Activated naive CD8-positive, alpha-beta T cell (primary cell): ENCODE results near the gene AOPEP.

Source experiments
- H3K27ac Mint-ChIP-seq: one replicate; pipeline ENCODE4 v1.8.0; 2021; ENCODE audit warnings: mixed read lengths
- H3K27me3 Mint-ChIP-seq: one replicate; pipeline ENCODE4 v1.8.0; 2021; ENCODE audit warnings: mixed read lengths
- H3K36me3 Mint-ChIP-seq: one replicate; pipeline ENCODE4 v1.8.0; 2021; ENCODE audit warnings: mixed read lengths
- H3K4me1 Mint-ChIP-seq: one replicate; pipeline ENCODE4 v1.8.0; 2021; ENCODE audit warnings: low read depth, mixed read lengths
- H3K4me3 Mint-ChIP-seq: one replicate; pipeline ENCODE4 v1.8.0; 2021; ENCODE audit warnings: mild to moderate bottlenecking, mixed read lengths
- H3K9me3 Mint-ChIP-seq: one replicate; pipeline ENCODE4 v1.8.0; 2021; ENCODE audit warnings: low read depth, mixed read lengths

AOPEP gene

DNA sequence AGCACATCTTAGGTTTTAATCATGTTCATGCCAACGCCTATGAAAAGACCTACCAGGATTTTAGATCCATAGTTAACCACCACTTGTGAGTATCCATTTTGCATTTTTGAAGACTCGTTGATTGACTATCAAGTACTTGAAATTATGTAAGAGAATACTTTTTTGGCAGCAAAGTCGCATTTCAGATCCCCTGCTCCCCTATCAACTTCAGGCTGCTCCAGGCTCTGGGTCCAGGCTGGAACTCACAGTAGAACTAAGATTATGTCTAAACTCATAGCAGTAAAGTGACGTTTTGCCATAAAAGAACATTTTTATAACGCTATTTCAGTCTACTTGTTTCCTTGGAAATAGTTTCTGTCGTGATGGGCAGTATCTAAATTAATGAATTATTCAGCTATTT, 323.3 kb downstream of the AOPEP start:
- peaks cover 15% of the 10 kb centered on the region for H3K27me3 Mint-ChIP-seq

DNA sequence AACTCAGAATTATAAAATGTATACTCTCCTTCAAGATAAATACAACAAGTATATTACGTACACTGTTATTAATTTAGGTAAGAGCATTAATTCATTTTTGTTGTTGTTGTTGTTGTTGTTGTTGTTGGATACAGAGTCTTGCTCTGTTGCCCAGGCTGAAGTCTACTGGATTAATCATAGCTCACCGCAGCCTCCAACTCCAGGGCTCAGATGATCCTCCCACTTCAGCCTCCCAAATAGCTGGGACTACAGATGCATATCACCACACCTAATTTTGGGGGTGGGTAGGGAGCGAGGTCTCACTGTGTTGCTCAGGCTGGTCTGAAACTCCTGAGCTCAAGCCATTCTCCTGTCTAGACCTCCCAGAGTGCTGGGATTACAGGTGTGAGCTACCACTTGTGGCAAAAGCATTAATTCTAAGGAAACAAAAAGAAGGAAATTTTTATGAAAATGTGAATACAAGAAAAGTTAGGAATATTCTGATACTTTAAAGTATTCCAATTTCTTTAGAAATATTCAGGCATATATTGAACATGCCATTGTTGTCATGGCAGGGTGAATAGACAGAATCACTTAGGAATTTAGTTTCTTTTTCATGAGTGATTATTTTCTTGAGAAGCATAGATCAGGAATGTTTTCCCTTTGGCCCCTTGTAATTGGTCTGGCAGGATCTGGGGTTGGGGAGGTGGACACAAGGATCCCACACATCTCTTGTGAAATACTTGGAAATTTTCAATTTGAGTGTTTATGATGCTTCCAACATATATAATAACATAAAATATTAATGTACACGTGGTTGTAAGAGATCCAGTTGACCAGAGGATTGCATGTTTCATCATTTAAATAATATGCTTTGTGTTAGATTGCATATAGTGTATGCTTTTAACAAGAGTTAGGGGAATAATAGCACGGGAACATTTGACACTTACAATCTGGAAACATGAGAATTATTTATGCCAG, 327.4 kb downstream of the AOPEP start:
- Mint-ChIP-seq H3K4me3 (no peak overlapping the region), H3K9me3 (no peaks in the 10 kb centered on the region), H3K27ac (no peak overlapping the region), H3K27me3 (peaks cover 11% of the 10 kb centered on the region), H3K4me1 (peaks cover 3% of the 10 kb centered on the region), H3K36me3 (peaks cover 2% of the 10 kb centered on the region)

More for the DNA sequence above, 323.3 kb downstream of the AOPEP start:
- Mint-ChIP-seq H3K4me3 (no peak overlapping the region), H3K27ac (no peak overlapping the region), H3K4me1 (peaks cover 8% of the 10 kb centered on the region), H3K9me3 (no peaks in the 10 kb centered on the region), H3K36me3 (peaks cover under 1% of the 10 kb centered on the region)

DNA sequence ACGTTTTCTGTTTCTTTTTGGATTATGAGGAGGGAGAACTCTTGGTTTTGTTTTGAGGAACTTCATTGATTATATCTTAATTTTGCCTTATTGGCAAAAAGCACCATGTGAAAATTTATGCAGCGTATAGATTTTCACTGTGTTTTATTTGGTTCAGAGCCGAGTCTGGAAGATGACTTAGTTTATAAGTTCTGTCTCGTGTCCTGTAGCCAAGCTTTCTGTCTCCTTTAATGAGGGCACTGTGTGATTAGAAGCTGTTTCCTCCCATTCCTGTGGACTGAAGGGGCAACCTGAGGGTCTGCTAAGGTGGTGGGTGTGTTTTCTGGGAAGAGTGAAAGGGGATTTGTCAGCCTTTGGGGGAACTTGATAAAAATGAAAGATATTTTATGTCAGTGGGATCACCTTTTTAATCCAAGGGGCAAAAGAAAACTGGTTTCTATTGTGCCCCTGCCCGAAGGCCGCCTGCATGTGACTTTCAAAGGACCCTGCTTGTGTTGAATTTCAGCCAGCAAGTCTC, 328.9 kb downstream of the AOPEP start:
- Mint-ChIP-seq H3K9me3 (no peaks in the 10 kb centered on the region), H3K36me3 (peaks cover 2% of the 10 kb centered on the region), H3K27me3 (peaks cover 3% of the 10 kb centered on the region), H3K4me1 (no peaks in the 10 kb centered on the region), H3K4me3 (no peak overlapping the region), H3K27ac (no peak overlapping the region)

DNA sequence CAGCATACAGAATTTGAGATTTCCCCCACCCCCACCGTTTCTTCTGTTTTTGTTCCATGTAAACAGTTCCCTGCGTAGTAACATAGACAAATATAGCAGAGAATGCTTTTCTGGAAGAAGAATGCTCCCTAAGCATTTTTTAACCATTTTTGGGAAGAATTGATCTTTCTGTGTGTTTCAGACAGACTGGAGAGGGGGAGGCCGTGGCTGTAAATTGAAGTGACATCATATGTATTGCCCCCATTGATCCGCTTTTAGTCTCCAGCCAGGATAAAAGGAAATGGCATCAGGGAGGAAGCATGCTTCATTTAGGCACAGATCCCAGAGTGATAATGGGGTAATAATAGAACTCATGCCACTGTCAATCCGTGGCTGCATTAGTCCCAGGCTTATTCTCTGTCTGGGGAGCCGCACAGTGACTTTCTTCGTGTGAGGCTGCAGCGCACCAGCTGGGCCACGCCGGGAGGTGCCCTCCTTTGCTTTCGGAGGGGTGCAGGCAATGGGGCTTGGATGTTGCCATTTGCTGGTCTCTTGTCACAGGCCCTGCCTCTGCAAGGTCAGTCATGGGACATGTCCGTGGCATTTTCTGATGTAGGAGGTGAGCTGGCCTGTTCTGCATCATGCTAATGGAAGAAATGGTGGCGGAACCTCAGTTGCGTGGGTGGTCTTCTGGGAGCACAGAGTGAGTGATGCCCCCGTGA, 329.5 kb downstream of the AOPEP start:
- peaks cover 4% of the 10 kb centered on the region for H3K36me3 Mint-ChIP-seq
- H3K9me3 Mint-ChIP-seq: no peaks in the 10 kb centered on the region
- no peaks in the 10 kb centered on the region for H3K4me1 Mint-ChIP-seq
- no peak overlapping the region for H3K27ac Mint-ChIP-seq
- H3K4me3 Mint-ChIP-seq: no peak overlapping the region
- no peaks in the 10 kb centered on the region for H3K27me3 Mint-ChIP-seq

DNA sequence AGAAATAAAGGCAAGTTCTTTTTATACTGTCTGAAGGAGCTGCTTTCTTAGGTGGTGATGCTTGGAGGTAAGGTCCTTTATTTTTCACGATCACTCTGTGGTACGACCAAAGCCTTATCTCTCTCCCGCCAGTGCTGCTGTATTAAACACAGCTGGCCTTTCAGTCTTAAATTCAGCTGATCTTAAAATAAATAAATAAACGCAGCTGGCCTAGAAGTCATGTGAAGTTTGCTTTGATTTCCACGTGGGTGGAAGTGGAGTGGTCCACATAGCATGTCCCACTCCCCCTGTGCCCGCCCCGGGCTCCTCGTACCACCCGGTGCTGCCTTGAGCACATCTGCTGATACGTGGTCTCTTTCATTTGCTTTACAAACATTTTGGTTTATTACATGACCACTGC, 330.6 kb downstream of the AOPEP start:
- no peaks in the 10 kb centered on the region for H3K27me3 Mint-ChIP-seq
- no peaks in the 10 kb centered on the region for H3K9me3 Mint-ChIP-seq
- H3K27ac Mint-ChIP-seq: no peak overlapping the region
- no peaks in the 10 kb centered on the region for H3K4me1 Mint-ChIP-seq
- H3K36me3 Mint-ChIP-seq: peaks cover 4% of the 10 kb centered on the region
- H3K4me3 Mint-ChIP-seq: no peak overlapping the region

DNA sequence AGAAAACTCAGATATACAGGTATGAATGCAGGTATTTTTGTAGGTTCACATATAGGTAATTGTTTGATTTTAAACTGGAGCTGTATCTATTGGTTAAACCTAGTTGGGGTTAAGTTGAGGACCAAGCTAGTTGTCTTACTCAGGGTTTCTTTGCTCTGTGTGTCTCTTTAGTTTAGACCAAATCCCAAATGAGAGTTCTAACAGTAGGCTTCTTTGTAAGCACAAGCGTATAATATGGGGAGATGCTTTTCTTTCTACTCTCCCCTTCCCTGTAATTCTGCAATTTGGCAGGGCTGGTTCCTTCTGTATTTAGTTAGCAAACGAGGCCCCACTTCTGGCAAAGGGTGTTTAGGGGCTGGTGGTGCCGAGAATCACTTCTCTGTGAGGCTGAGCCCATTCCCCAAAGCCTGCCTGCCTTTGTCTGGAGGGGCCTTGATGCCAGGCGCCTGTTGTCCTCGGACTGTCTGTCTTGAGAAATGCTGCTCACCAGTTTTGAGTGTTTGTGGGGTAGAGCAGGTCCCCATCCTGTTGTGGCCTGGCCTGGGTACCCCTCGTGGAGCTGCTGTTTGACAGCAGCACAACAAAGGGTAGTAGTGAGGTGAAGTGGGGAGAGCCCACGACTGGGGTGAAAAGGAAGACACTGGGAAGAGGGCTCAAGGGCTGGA, 331.8 kb downstream of the AOPEP start:
- no peak overlapping the region for H3K4me3 Mint-ChIP-seq
- H3K27me3 Mint-ChIP-seq: no peaks in the 10 kb centered on the region
- H3K9me3 Mint-ChIP-seq: no peaks in the 10 kb centered on the region
- peaks cover 7% of the 10 kb centered on the region for H3K36me3 Mint-ChIP-seq
- H3K27ac Mint-ChIP-seq: no peak overlapping the region
- H3K4me1 Mint-ChIP-seq: no peaks in the 10 kb centered on the region

DNA sequence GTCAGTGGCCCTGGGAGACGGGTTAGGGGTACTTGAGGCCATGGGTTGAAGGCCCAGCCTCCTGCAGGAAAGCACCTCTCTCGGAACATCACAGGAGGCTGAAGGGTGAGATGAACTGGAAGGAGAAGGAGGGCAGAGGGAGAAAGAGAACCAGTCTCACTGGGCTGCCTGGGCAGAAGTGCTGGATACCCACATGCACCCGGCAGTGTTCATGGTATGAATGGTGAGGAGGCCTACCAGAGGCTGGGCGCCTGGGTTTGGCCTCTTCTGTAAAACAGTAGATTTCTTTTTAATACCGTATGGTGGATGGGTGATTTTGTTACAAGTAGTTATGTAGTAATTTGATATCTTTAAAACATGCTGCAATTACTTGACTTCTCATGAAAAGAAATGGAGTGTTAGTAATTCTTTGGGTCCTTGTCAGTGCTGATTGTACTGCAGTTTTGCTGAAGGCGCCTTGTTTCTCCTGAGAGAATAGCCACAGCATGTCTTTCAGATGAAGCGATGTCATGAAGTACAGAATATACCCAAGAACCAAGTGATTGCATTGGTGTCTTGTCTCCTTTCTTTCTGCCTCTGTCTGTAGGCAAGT, 332.4 kb downstream of the AOPEP start:
- Mint-ChIP-seq H3K4me1 (no peaks in the 10 kb centered on the region), H3K27ac (no peak overlapping the region), H3K36me3 (peaks cover 7% of the 10 kb centered on the region), H3K4me3 (no peak overlapping the region), H3K27me3 (no peaks in the 10 kb centered on the region), H3K9me3 (no peaks in the 10 kb centered on the region)

DNA sequence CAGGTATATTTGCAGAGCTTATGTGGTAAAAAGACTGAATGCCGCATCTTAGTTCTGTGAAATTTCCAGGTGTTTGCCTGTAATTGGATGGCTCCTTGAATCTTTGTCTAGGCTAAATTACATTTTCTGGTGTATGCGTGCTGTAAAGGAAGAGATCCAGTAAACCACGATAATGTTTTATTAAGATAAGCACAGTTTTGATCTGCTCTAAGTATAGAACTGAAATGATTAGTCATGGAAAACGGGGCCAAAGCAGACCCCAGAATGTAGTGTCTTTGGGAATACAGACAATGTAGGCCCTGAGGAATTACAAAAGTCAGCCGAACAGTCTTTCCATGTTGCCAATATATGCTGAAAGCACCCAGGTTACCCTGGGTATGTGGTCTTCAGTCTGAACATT, 333.7 kb downstream of the AOPEP start:
- H3K27me3 Mint-ChIP-seq: no peaks in the 10 kb centered on the region
- peaks cover 7% of the 10 kb centered on the region for H3K36me3 Mint-ChIP-seq
- H3K4me1 Mint-ChIP-seq: no peaks in the 10 kb centered on the region
- H3K4me3 Mint-ChIP-seq: no peak overlapping the region
- H3K9me3 Mint-ChIP-seq: no peaks in the 10 kb centered on the region
- no peak overlapping the region for H3K27ac Mint-ChIP-seq

DNA sequence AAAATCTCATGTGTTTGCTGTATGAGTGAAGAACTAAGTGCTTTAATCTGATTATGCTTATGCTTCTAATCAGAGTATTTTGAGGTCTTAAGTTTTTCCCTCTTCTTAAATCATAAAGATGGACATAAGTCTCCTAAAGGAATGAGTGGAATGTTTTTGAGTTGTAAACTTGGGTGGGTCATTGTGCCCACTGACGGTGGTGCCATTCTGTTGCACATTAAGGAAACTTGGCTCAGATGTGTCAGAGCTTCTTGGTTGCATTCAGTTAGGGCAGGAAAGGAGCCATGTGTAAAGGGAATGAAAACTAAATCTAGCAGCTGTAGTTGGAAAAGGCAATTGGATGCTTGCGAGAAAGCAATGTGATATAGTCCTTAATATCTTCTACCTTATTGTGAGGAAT, 334.4 kb downstream of the AOPEP start:
- Mint-ChIP-seq H3K9me3 (no peaks in the 10 kb centered on the region), H3K36me3 (peaks cover 7% of the 10 kb centered on the region), H3K4me3 (no peak overlapping the region), H3K27me3 (no peaks in the 10 kb centered on the region), H3K4me1 (no peaks in the 10 kb centered on the region), H3K27ac (no peak overlapping the region)

DNA sequence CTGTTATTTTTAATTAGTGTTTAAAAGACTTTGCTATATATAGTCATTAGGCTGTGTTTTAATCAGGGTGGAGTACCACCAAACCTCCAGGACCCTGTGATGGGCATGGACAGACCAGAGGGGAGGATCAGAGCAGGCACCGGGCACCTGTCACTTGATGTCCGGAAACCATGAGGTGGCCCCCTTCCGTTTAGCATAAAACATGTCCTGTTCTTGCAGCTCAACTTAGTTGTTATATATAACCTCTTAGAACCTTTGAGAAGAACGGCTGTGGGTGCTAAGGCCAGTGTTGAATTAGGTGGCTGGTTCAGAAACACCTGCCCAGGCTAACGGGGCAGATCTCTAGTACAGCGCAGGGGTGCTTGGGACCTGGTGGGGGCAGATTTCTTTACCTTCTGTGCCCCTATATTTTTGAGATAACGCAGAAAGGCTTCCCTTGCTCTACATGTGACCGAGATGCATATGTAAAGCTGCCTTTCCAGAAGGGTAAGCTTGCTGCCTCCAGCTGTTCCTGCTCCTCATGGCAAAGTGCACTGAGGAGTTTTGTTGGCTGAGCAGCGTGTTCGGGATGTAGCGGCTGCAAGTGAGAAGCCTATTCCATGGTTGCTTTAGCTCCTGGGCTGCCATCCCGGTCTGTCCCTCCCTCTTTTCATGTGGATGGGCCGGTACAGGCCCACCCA, 335.6 kb downstream of the AOPEP start:
- Mint-ChIP-seq H3K9me3 (no peaks in the 10 kb centered on the region), H3K36me3 (peaks cover 5% of the 10 kb centered on the region), H3K27ac (no peak overlapping the region), H3K4me1 (no peaks in the 10 kb centered on the region), H3K4me3 (no peak overlapping the region), H3K27me3 (no peaks in the 10 kb centered on the region)

DNA sequence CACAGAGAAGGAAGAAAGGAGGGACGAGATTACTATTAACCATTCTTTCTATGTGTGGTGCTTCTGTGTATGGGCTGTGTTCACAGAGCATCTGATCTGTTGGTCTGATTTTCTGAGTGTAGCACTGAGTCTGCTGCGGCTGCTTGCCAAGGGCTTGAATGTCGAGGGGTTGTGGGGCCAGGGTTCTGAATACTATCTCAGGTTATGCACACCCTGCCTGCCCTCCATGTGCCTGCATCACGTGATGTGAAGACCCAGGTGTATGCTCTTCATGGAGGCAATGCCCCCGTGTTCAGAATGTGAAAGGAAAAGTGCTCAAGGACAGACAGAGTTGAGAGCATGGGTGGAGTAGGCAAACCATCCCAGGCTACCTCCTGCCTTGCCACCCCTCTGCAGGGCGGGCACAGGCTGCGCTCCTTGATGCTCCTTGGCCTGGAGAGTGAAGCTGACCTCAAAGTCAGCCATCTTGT, 336.1 kb downstream of the AOPEP start:
- Mint-ChIP-seq H3K4me3 (no peak overlapping the region), H3K27ac (no peak overlapping the region), H3K9me3 (no peaks in the 10 kb centered on the region), H3K27me3 (no peaks in the 10 kb centered on the region), H3K36me3 (peaks cover 5% of the 10 kb centered on the region), H3K4me1 (no peaks in the 10 kb centered on the region)

DNA sequence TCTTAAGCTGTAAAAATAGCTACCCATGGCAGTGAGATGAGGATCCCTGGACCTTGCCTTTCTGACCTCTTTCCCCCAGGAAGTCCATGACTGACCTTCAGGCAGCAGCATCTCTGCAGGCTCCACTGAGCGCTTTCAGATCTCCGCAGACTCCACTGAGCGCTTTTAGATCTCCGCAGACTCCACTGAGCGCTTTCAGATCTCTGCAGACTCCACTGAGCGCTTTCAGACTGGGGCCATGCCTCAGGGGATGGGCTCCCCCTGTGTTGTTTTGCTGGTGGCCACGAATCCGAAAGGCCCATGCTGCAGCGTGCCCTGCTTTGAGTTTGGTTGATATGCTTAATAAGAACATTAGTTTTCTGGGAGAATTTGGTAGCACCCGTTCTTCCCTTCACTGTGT, 336.8 kb downstream of the AOPEP start:
- Mint-ChIP-seq H3K9me3 (no peaks in the 10 kb centered on the region), H3K36me3 (peaks cover 5% of the 10 kb centered on the region), H3K27me3 (no peaks in the 10 kb centered on the region), H3K4me3 (no peak overlapping the region), H3K4me1 (no peaks in the 10 kb centered on the region), H3K27ac (no peak overlapping the region)

DNA sequence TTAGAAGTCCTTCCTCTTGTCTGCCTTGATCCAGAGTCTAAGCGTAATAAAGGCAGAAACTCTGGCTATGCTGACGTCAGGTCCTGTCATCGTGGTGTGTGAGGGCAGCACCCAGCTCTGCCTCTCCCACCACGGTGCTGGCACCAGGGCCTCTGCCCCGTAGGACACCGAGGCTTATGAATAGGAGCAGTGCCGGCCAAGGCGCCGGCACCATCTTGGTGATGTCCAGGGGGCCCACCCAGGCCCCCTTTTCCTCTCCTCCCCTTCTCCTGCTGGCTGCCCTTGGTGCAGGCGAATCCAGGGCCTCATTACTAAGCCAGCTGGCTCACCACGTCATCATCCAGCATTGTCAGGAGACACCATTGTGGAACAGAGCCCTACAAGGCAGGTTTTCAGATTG, 338.7 kb downstream of the AOPEP start:
- Mint-ChIP-seq H3K27ac (no peak overlapping the region), H3K27me3 (no peaks in the 10 kb centered on the region), H3K4me1 (no peaks in the 10 kb centered on the region), H3K9me3 (no peaks in the 10 kb centered on the region), H3K36me3 (peaks cover 5% of the 10 kb centered on the region), H3K4me3 (no peak overlapping the region)

DNA sequence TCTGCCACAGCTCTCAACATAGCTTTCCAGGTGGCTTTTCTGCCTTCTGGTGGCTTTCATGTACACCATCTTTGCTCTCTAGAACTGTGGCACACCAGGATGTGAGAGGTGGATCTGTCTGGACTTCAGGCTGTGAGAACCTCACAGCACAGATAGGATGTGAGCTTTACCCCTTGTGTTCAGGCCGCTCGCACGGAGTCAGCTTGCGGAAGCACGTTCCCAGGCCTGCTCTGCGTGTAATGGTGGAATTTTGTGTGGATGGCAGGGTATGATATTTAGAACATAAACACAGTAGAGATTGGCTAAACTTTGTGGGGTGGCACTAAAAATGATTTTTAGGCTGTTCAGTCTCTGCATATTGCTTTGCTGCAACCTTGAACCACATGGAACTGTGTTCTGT, 340.6 kb downstream of the AOPEP start:
- Mint-ChIP-seq H3K4me3 (no peak overlapping the region), H3K27me3 (no peaks in the 10 kb centered on the region), H3K36me3 (peaks cover 3% of the 10 kb centered on the region), H3K4me1 (no peaks in the 10 kb centered on the region), H3K27ac (no peak overlapping the region), H3K9me3 (no peaks in the 10 kb centered on the region)
